OCI-LY3 (cell line): ENCODE data around the gene MAD1L1.

Experiments used
- EZH2phosphoT487 ChIP-seq: fragments of 200-600 bp; shearing (Covaris generic); IDR thresholded peaks from 2 replicates; pipeline ENCODE4 v1.6.1; 2018; ENCODE audit warnings: antibody characterized with exemption, mixed run types, low read depth
- TF ChIP-seq, protein P1 (sequence below): fragments of 200-600, 300-600 bp; sonication (generic); IDR thresholded peaks from 2 replicates; pipeline ENCODE4 v1.5.1; 2014; ENCODE audit warnings: antibody characterized with exemption, low read length, low read depth

DNA sequence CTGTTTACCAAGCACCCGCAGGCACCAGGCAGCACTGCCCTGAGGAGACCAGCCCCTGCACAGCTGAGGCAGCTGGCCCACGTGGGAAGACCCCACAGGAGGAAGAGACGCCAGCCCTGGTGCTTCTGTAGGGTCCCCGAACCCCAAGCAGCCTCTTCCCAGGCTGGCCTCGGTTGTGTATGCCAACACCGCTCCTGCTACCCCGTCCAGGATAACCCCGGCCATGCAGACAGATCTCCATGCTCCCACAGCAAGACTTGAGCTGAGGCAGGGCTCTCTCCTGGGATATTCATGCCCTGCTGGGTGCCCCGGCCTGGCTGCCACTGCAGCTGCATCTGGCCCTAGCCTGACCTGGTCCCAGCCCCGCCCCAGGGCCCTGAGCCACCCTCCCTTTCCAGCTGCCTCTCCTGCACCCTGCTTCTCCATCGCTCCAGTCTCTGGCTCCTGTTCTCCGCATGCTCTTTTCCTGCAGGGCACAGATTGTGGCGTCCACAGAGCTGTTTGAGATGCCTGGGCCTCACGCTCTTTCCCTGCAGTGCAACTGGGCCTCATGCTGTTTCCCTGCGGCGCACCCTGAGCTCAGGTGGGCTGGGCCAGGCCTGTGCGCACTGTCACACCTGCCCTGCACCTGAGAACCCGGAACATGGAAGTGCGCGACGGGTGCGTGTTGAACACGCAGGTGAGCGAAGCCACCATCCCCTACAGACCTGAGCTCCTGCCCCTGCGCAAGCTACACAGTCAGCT lies 326.5 kb downstream of the MAD1L1 start:
- TF ChIP-seq, protein P1, sequence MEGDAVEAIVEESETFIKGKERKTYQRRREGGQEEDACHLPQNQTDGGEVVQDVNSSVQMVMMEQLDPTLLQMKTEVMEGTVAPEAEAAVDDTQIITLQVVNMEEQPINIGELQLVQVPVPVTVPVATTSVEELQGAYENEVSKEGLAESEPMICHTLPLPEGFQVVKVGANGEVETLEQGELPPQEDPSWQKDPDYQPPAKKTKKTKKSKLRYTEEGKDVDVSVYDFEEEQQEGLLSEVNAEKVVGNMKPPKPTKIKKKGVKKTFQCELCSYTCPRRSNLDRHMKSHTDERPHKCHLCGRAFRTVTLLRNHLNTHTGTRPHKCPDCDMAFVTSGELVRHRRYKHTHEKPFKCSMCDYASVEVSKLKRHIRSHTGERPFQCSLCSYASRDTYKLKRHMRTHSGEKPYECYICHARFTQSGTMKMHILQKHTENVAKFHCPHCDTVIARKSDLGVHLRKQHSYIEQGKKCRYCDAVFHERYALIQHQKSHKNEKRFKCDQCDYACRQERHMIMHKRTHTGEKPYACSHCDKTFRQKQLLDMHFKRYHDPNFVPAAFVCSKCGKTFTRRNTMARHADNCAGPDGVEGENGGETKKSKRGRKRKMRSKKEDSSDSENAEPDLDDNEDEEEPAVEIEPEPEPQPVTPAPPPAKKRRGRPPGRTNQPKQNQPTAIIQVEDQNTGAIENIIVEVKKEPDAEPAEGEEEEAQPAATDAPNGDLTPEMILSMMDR = no peak
- TF ChIP-seq EZH2phosphoT487 = no peak
